Right lobe of liver (tissue), 6 donors: ENCODE measurements around the gene NR3C2. TPM values are rescaled to one million over a fixed set of nuclear protein-coding genes. Genes with fewer than 3 reads are reported as not detected.

Source experiments
- ATAC-seq, 4 donors: fragments of 200-7000 bp; cut with Tn5 transposase; one replicate each; pipeline ENCODE4 v1.9.1; 2020; ENCODE audit warnings: mild to moderate bottlenecking in 4 of 4, moderate library complexity in 4 of 4
- DNase-seq, 3 donors: peaks; one replicate each; pipeline ENCODE4 v3.0.0-alpha.2; 2020
- H3K27ac ChIP-seq, 3 donors: fragments of 200-600 bp; one replicate each; pipeline ENCODE4 v1.8.0; 2022
- H3K27me3 ChIP-seq, 2 donors: fragments of 200-600 bp; one replicate each; pipeline ENCODE4 v1.8.0; 2022
- H3K36me3 ChIP-seq, 4 donors: fragments of 200-600 bp; sonication (generic) in 1 of 4; one replicate each; pipeline versions ENCODE4 v1.5.1 to v1.8.0; 2017 to 2022; ENCODE audit warnings: control low read depth in 1 of 4
- H3K4me1 ChIP-seq, 4 donors: fragments of 200-600 bp; sonication (generic) in 1 of 4; one replicate each; pipeline versions ENCODE4 v1.5.1 to v1.8.0; 2017 to 2022; ENCODE audit warnings: control low read depth in 1 of 4
- H3K4me3 ChIP-seq, 3 donors: fragments of 200-600 bp; one replicate each; pipeline ENCODE4 v1.8.0; 2022
- H3K9me3 ChIP-seq, 4 donors: fragments of 200-600 bp; sonication (generic) in 1 of 4; one replicate each; pipeline versions ENCODE4 v1.5.1 to v1.8.0; 2017 to 2022; ENCODE audit warnings: control low read depth in 1 of 4
- CTCF ChIP-seq, 4 donors: fragments of 200-600 bp in 3 of 4; fragments of 450-650 bp in 1 of 4; IDR thresholded peaks; one replicate each; pipeline versions ENCODE4 v1.5.1 to v1.8.0; 2016 to 2022; ENCODE audit warnings: antibody characterized with exemption in 4 of 4, mild to moderate bottlenecking in 2 of 4
- POLR2A ChIP-seq: fragments of 450-650 bp; IDR thresholded peaks from one replicate; pipeline ENCODE4 v1.6.1; 2017; ENCODE audit warnings: antibody characterized with exemption, mild to moderate bottlenecking
- WGBS: methylation state at CpG from one replicate; pipeline ENCODE4 v1.1.6; 2018; ENCODE audit warnings: low coverage, low lambda C conversion rate; ENCODE audit not compliant: insufficient coverage; ENCODE audit errors: missing lambda C conversion rate; 5-methylcytosine and 5-hydroxymethylcytosine counted together
- intact Hi-C, 2 donors: fragments of 100-400 bp; cut with DNase I; formaldehyde crosslinking; loops; one replicate each; pipeline versions ENCODE4 v1.11.2 to v1.14.1; 2022
- total RNA-seq, 6 experiments: library from RNA; depleted of rRNA in 2 of 6; stranded (reverse); fragments of >200 nt in 2 of 6; fragmentation: NEBNext Ultra II Directional in 3 of 6; extraction: Animal tissue kit (Norgen Biotek cat#: 25700) in 3 of 6; gene quantifications; one replicate each; pipeline versions ENCODE4 v1.1.0 to v1.2.4, GENCODE V29; 2016 to 2023
- donor health status: DM: no; HTN: yes; CAD: no.
- donor health status: DM: no; HTN: no; CAD: no.
- donor health status: DM: no; HTN: no; CAD: no.
- donor health status: DM: no; HTN: yes; CAD: no.
- donor health status: DM: no; HTN: yes; CAD: no.

Gene NR3C2
- total RNA-seq, 6 experiments from 2014 or later = 4.8 to 15.9 (median 8.9) TPM

GRCh38 chr4:148078061-148078460, 364.2 kb downstream of the NR3C2 start:
- DNase-seq (no peak), ATAC-seq (no peak)
- no peaks in the 10 kb centered on the region for H3K27me3 ChIP-seq
- H3K4me3 ChIP-seq = no peak overlapping the region
- H3K36me3 ChIP-seq = peaks cover 0 to 11% (median 0%) of the 10 kb centered on the region in 4 donors
- TF ChIP-seq POLR2A (no peak), CTCF (IDR thresholded peaks at IDR 0.05) (no peak)
- intact Hi-C loops = no loop called here
- no peaks in the 10 kb centered on the region for H3K4me1 ChIP-seq
- WGBS = 85% methylated on average over 2 of the region's 2 CpGs
- H3K9me3 ChIP-seq = no peaks in the 10 kb centered on the region
- no peak overlapping the region for H3K27ac ChIP-seq

- WGBS = 100% methylated on average over 1 of the region's 1 CpG
- DNase-seq (no peak), ATAC-seq (no peak)
- peaks cover 0 to 11% (median 0%) of the 10 kb centered on the region in 4 donors for H3K36me3 ChIP-seq
- no peaks in the 10 kb centered on the region for H3K4me1 ChIP-seq
- no peak for TF ChIP-seq CTCF (IDR thresholded peaks at IDR 0.05)
- no peaks in the 10 kb centered on the region for H3K27me3 ChIP-seq
- H3K9me3 ChIP-seq = no peaks in the 10 kb centered on the region
- no peak overlapping the region for H3K27ac ChIP-seq
- no peak overlapping the region for H3K4me3 ChIP-seq
- intact Hi-C loops = no loop called here
Measured at GRCh38 chr4:148077581-148077980, 364.6 kb downstream of the NR3C2 start.

- no peaks in the 10 kb centered on the region for H3K4me1 ChIP-seq
- ATAC-seq = no peak
- no peaks in the 10 kb centered on the region for H3K27me3 ChIP-seq
- H3K4me3 ChIP-seq = no peak overlapping the region
- TF ChIP-seq POLR2A = no peak
- no peak for TF ChIP-seq CTCF (IDR thresholded peaks at IDR 0.05)
- intact Hi-C loops = no loop called here
- H3K36me3 ChIP-seq = peaks cover 0 to 11% (median 0%) of the 10 kb centered on the region in 4 donors
- no peak overlapping the region for H3K27ac ChIP-seq
- DNase-seq = no peak
- H3K9me3 ChIP-seq = no peaks in the 10 kb centered on the region
- WGBS = 90% methylated on average over 1 of the region's 5 CpGs
Measured at GRCh38 chr4:148076964-148077363, 365.2 kb downstream of the NR3C2 start.

- 91% methylated on average over 3 of the region's 3 CpGs for WGBS
- Histone ChIP-seq H3K4me3 (no peak overlapping the region), H3K4me1 (no peaks in the 10 kb centered on the region), H3K27ac (no peak overlapping the region), H3K27me3 (no peaks in the 10 kb centered on the region), H3K9me3 (no peaks in the 10 kb centered on the region), H3K36me3 (peaks cover 0 to 4% (median 0%) of the 10 kb centered on the region in 4 donors)
- no peak for TF ChIP-seq POLR2A
- TF ChIP-seq CTCF (IDR thresholded peaks at IDR 0.05) = no peak
- no peak for DNase-seq
- intact Hi-C loops = no loop called here
- no peak for ATAC-seq
Measured at GRCh38 chr4:148075438-148075837, 366.8 kb downstream of the NR3C2 start.

GRCh38 chr4:148074462-148074861, 367.8 kb downstream of the NR3C2 start:
- TF ChIP-seq POLR2A = no peak
- no peak for TF ChIP-seq CTCF (IDR thresholded peaks at IDR 0.05)
- Histone ChIP-seq H3K9me3 (no peaks in the 10 kb centered on the region), H3K4me1 (no peaks in the 10 kb centered on the region), H3K36me3 (no peaks in the 10 kb centered on the region), H3K27me3 (no peaks in the 10 kb centered on the region), H3K27ac (no peak overlapping the region), H3K4me3 (no peak overlapping the region)
- ATAC-seq (no peak), DNase-seq (no peak)
- WGBS = 77% methylated on average over 3 of the region's 5 CpGs
- intact Hi-C loops = no loop called here
